Endothelial cell (in vitro differentiated cells): ENCODE data around the gene NHS. TPM values are rescaled to one million over a fixed set of nuclear protein-coding genes. Genes with fewer than 3 reads are reported as not detected.

Experiments used
- DNase-seq: peaks from one replicate; pipeline ENCODE4 v3.0.0; 2021; ENCODE audit warnings: low spot score
- H3K27ac Mint-ChIP-seq: one replicate; pipeline ENCODE4 v1.8.0; 2021; ENCODE audit warnings: mixed read lengths, inconsistent platforms; ENCODE audit not compliant: unreplicated experiment
- H3K27me3 Mint-ChIP-seq: one replicate; pipeline ENCODE4 v1.8.0; 2021; ENCODE audit warnings: mild to moderate bottlenecking, moderate library complexity, mixed read lengths, inconsistent platforms; ENCODE audit not compliant: unreplicated experiment
- H3K36me3 Mint-ChIP-seq: one replicate; pipeline ENCODE4 v1.8.0; 2021; ENCODE audit warnings: mild to moderate bottlenecking, low read depth, mixed read lengths, inconsistent platforms; ENCODE audit not compliant: unreplicated experiment
- H3K4me1 Mint-ChIP-seq: one replicate; pipeline ENCODE4 v1.8.0; 2021; ENCODE audit warnings: mild to moderate bottlenecking, mixed read lengths, inconsistent platforms; ENCODE audit not compliant: unreplicated experiment
- H3K4me3 Mint-ChIP-seq: one replicate; pipeline ENCODE4 v1.8.0; 2021; ENCODE audit warnings: mild to moderate bottlenecking, mixed read lengths, inconsistent platforms; ENCODE audit not compliant: unreplicated experiment
- H3K9me3 Mint-ChIP-seq: one replicate; pipeline ENCODE4 v1.8.0; 2021; ENCODE audit warnings: mixed read lengths, inconsistent platforms; ENCODE audit not compliant: unreplicated experiment
- total RNA-seq: library from RNA; stranded (reverse); fragmentation: NEBNext Ultra II Directional; extraction: Animal tissue kit (Norgen Biotek cat#: 25700); gene quantifications from one replicate; pipeline ENCODE4 v1.2.1, GENCODE V29; 2021; ENCODE audit not compliant: unreplicated experiment
- TF ChIP-seq, protein P1 (sequence below): fragments of 200-600 bp; sonication (generic); IDR thresholded peaks from one replicate; pipeline ENCODE4 v1.5.0; 2021; ENCODE audit warnings: antibody characterized with exemption; ENCODE audit not compliant: unreplicated experiment

NHS gene
- total RNA-seq, 1 donor from 2014 or later: 5.3 TPM

DNA sequence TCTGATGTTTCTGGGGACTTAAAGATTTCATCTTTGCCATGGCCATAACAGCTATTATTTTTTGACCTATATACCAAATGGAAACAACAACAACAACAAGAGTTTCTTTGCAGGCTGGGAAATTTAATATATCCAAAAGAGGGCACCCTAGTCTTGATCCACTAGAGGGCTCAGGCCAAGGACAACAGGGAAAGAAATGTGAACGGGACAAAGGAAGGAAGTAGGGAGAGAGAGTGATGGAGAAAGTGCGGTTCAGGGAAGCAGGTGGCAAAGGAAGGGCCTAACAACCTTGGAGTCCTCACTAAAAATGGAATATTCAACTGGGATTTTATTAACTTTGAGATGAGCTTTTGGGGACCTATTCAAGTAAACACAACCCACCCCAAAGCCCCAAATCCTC, 294.5 kb downstream of the NHS start:
- no peak overlapping the region for H3K4me3 Mint-ChIP-seq
- peaks cover 3% of the 10 kb centered on the region for H3K4me1 Mint-ChIP-seq
- H3K27me3 Mint-ChIP-seq: no peaks in the 10 kb centered on the region
- H3K27ac Mint-ChIP-seq: no peak overlapping the region
- H3K9me3 Mint-ChIP-seq: no peaks in the 10 kb centered on the region
- TF ChIP-seq, protein P1, sequence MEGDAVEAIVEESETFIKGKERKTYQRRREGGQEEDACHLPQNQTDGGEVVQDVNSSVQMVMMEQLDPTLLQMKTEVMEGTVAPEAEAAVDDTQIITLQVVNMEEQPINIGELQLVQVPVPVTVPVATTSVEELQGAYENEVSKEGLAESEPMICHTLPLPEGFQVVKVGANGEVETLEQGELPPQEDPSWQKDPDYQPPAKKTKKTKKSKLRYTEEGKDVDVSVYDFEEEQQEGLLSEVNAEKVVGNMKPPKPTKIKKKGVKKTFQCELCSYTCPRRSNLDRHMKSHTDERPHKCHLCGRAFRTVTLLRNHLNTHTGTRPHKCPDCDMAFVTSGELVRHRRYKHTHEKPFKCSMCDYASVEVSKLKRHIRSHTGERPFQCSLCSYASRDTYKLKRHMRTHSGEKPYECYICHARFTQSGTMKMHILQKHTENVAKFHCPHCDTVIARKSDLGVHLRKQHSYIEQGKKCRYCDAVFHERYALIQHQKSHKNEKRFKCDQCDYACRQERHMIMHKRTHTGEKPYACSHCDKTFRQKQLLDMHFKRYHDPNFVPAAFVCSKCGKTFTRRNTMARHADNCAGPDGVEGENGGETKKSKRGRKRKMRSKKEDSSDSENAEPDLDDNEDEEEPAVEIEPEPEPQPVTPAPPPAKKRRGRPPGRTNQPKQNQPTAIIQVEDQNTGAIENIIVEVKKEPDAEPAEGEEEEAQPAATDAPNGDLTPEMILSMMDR: no peak
- no peak for DNase-seq
- H3K36me3 Mint-ChIP-seq: no peaks in the 10 kb centered on the region

DNA sequence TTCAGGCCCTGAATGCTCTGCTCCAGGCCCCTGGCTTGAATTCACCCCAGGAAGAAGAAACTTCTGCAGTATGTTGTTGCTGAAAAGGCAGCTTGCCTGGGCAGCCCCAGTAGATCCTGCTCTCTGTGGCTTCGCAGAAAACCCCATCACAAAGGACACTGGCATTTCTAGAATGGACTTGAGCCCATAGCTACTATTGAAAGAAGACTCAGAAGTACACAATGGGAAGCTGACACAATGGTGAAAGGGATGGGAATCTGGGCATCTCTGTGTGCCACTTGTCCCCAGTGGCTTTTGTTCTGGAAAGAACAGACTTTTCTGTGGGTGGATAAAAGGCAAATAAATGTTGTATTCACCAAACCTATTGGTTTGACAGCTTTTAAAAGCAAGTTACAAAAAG, 294.9 kb downstream of the NHS start:
- no peak for DNase-seq
- no peaks in the 10 kb centered on the region for H3K27me3 Mint-ChIP-seq
- no peaks in the 10 kb centered on the region for H3K36me3 Mint-ChIP-seq
- H3K4me1 Mint-ChIP-seq: peaks cover 3% of the 10 kb centered on the region
- TF ChIP-seq, protein P1: no peak
- no peak overlapping the region for H3K4me3 Mint-ChIP-seq
- no peaks in the 10 kb centered on the region for H3K9me3 Mint-ChIP-seq
- H3K27ac Mint-ChIP-seq: no peak overlapping the region

DNA sequence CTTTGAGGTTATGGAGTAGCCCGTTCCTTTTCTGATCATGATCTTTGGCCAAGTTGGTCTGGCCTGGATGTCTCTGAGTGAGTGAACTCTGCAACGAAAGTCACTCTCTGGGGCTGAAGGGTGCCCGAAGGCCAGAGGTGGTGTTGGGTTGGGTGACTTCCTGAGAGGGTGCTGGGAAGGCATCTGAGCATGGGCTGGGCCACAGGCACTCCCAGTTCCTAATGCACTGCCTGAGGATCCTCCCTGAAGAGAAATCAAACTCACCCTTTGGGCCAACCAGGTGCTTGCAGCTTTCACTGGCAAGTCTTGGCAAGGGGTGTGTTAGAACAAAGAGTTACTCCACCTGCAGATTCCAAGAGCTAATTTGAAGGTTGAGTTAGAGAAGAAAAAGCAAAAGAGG, 295.9 kb downstream of the NHS start:
- H3K9me3 Mint-ChIP-seq: no peaks in the 10 kb centered on the region
- TF ChIP-seq, protein P1: no peak
- H3K27me3 Mint-ChIP-seq: no peaks in the 10 kb centered on the region
- H3K27ac Mint-ChIP-seq: no peak overlapping the region
- no peak overlapping the region for H3K4me3 Mint-ChIP-seq
- DNase-seq: no peak
- H3K4me1 Mint-ChIP-seq: peaks cover 3% of the 10 kb centered on the region
- no peaks in the 10 kb centered on the region for H3K36me3 Mint-ChIP-seq

DNA sequence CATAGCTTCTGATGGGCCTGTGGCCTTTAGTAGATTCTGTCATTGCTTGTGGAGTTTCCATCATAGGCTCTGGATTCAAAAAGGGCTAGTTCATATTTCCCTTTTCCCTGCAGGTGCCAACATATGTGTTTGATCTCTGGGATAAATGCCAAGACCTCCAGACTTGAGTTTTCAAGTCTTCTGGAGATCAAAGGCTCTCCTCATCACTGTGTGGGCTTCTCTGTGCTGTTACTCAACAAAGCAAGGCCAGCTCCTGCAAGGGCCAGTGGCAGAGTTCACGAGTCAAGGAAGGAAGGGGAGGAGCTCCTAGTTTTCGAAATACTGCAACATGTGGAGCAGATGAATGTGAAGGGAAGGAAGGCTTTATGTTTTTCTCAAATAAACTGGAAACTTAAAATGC, 299.6 kb downstream of the NHS start:
- Mint-ChIP-seq H3K36me3 (no peaks in the 10 kb centered on the region), H3K27me3 (no peaks in the 10 kb centered on the region), H3K4me1 (no peaks in the 10 kb centered on the region), H3K9me3 (no peaks in the 10 kb centered on the region), H3K4me3 (no peak overlapping the region), H3K27ac (no peak overlapping the region)
- DNase-seq: no peak
- TF ChIP-seq, protein P1: no peak

DNA sequence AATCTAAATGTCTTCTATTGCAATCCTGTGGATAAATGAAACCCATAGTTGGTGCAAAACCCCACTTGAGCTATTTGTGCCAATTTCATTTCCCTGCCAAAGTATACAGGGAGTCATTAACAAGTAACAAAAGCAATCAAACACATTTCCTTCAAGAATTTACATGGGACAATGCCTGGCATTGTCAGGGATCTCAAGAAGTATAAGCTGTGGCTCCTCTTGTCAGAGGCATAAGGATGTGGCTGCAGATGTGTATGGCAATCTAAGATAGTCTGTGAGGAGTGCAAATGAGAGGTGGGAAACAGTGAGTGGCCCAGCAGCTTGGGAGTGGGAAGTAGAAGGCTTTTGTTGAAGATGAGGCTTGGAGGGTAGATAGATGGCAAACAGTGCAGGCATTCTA, 304.3 kb downstream of the NHS start:
- H3K27me3 Mint-ChIP-seq: no peaks in the 10 kb centered on the region
- H3K9me3 Mint-ChIP-seq: no peaks in the 10 kb centered on the region
- no peaks in the 10 kb centered on the region for H3K4me1 Mint-ChIP-seq
- no peak overlapping the region for H3K4me3 Mint-ChIP-seq
- TF ChIP-seq, protein P1: no peak
- DNase-seq: no peak
- no peak overlapping the region for H3K27ac Mint-ChIP-seq
- H3K36me3 Mint-ChIP-seq: no peaks in the 10 kb centered on the region
